ENCODE data around the gene TANC2.

TANC2 gene

DNA sequence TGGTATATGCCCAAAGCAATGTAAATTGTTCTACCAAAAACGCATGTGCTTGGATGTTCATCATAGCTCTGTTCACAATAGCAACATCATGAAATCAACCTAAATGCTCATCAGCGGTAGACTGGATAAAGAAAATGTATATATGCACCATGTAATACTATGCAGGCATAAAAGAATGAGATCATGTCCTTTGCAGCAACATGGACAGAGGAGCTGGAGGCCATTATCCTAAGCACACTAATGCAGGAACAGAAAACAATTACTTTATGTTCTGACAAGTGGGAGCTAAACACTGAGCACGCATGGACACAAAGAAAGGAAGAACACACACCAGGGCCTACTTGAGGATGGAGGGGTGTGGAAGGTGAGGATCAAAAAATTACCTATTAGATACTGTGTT lies 33.7 kb downstream of the TANC2 start:
- no peak for DNase-seq (ENCODE audit: extremely low read depth in 1 of 2, low read depth in 1 of 2)

- DNase-seq (ENCODE audit: extremely low read depth in 1 of 2, low read depth in 1 of 2) = no peak
Observed at GRCh38 chr17:63001689-63002394, 35.8 kb downstream of the TANC2 start.

DNA sequence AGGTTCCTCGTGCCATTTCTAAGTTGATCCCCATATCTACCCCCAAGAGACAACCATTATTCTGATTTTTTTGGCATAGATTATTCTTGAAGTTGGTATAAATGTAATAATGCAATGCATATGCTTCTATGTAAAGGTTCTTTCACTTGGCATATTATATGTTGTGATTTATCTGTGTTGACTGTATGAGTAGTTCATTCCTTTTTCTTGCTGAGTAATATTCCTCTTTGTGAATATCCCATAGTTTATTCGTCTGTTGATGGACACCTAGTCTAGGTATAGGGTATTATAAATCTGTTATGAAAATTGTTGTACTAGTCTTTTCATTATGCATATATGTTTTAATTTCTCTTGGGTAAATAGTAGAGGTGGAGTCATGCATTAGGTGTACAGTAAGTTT lies 36.6 kb downstream of the TANC2 start:
- no peak for DNase-seq (ENCODE audit: extremely low read depth in 1 of 2, low read depth in 1 of 2)

DNA sequence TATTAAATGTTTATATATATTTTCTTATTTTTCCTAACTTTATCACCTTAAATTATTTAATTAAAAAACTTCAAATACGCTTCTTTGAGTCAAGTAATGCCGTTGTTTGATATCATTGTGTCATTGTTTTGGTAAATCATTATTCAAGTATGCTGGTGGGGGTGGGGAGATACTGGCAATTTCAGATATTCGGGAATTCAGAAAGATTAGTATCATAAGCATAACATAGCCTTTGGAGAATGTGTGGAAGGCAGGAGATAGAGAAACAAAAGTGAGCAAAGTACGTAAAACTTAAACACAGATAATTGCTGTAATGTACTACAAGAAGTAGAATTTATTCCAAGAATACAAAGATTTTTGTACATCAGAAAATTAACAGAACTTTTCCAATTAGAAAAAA lies 49.8 kb downstream of the TANC2 start:
- DNase-seq (ENCODE audit: extremely low read depth in 1 of 2, low read depth in 1 of 2) = no peak

Data from stimulated activated CD8-positive, alpha-beta memory T cell treated with anti-CD3 and anti-CD28 coated beads, Interleukin-7, amount 100 ng/mL, for 48 hours (primary cell).